Activated naive CD4-positive, alpha-beta T cell (primary cell): ENCODE data around the gene CLEC11A.
A peak's percentile ranks its signal among the peaks of the same experiment; 100 is the strongest.

Experiments
- DNase-seq, 4 experiments: peaks; one replicate each; lab custom pipeline; 2025; lab: John Stamatoyannopoulos, UW

Gene CLEC11A

GRCh38 chr19:50723069-50723468 is at the start of gene CLEC11A:
TSS of gene CLEC11A (plus strand) at chr19:50723364. CDS start at chr19:50723526, 162 bp downstream.
- no peak for DNase-seq

GRCh38 chr19:50676625-50677197 is 46.5 kb upstream of the CLEC11A start:
- DNase-seq: no peak

- DNase-seq: no peak
These were observed 45.5 kb upstream of the CLEC11A start for GRCh38 chr19:50677636-50678035.

- DNase-seq: no peak
These were observed 44.8 kb upstream of the CLEC11A start for GRCh38 chr19:50678323-50678722.

- DNase-seq: peak; percentile 14 to 61 (median 36)
These were observed 43.7 kb upstream of the CLEC11A start for GRCh38 chr19:50679177-50680125.

GRCh38 chr19:50686310-50687032 is 36.7 kb upstream of the CLEC11A start:
- no peak for DNase-seq

GRCh38 chr19:50688766-50689165 is 34.4 kb upstream of the CLEC11A start:
- DNase-seq: no peak

GRCh38 chr19:50690439-50690838 is 32.7 kb upstream of the CLEC11A start:
- DNase-seq: no peak

GRCh38 chr19:50693064-50693975 is 29.8 kb upstream of the CLEC11A start:
- no peak for DNase-seq

- DNase-seq: no peak
These were observed 28.4 kb upstream of the CLEC11A start for GRCh38 chr19:50694815-50695145.

GRCh38 chr19:50695251-50696093 is 27.7 kb upstream of the CLEC11A start:
- DNase-seq: peak in 1 of 4 experiments; percentile 10

GRCh38 chr19:50696094-50696483 is 27.1 kb upstream of the CLEC11A start:
- DNase-seq: no peak

GRCh38 chr19:50697414-50698124 is 25.6 kb upstream of the CLEC11A start:
- DNase-seq: no peak

GRCh38 chr19:50701367-50701985 is 21.7 kb upstream of the CLEC11A start:
- DNase-seq: no peak

- DNase-seq: no peak
These were observed 20.9 kb upstream of the CLEC11A start for GRCh38 chr19:50702158-50702870.

GRCh38 chr19:50702871-50703829 is 20.0 kb upstream of the CLEC11A start:
- no peak for DNase-seq

- DNase-seq: no peak
These were observed 19.0 kb upstream of the CLEC11A start for GRCh38 chr19:50703915-50704796.
